IMR-90 (cell line): ENCODE data around the gene AZU1.

Source experiments
- BHLHE40 ChIP-seq: fragments of 150-350 bp; IDR thresholded peaks from 2 replicates; pipeline ENCODE4 v1.6.1; 2016; ENCODE audit warnings: mild to moderate bottlenecking, low read depth, low read length
- CEBPB ChIP-seq: IDR thresholded peaks from 2 replicates; pipeline ENCODE4 v1.6.1; 2012; ENCODE audit warnings: low read depth, low read length, improper control_type of control experiment
- CHD1 ChIP-seq: IDR thresholded peaks from 2 replicates; pipeline ENCODE4 v1.6.1; 2012; ENCODE audit warnings: low read depth, low read length, improper control_type of control experiment
- CTCF ChIP-seq: conservative IDR thresholded peaks from 2 replicates; pipeline ENCODE4 v1.5.1; 2012; ENCODE audit warnings: mild to moderate bottlenecking, low read depth, low read length, improper control_type of control experiment
- FOS ChIP-seq: fragments of 150-350 bp; IDR thresholded peaks from 2 replicates; pipeline ENCODE4 v1.6.1; 2016; ENCODE audit warnings: low read depth, low read length
- MAFK ChIP-seq: IDR thresholded peaks from 2 replicates; pipeline ENCODE4 v1.6.1; 2012; ENCODE audit warnings: low read depth, low read length, improper control_type of control experiment
- MAZ ChIP-seq: IDR thresholded peaks from 2 replicates; pipeline ENCODE4 v1.6.1; 2012; ENCODE audit warnings: low read depth, mild to moderate bottlenecking, low read length, improper control_type of control experiment, moderate library complexity, borderline replicate concordance
- MXI1 ChIP-seq: IDR thresholded peaks from 2 replicates; pipeline ENCODE4 v1.6.1; 2012; ENCODE audit warnings: low read depth, mild to moderate bottlenecking, low read length, moderate library complexity, borderline replicate concordance
- NFE2L2 ChIP-seq: fragments of 150-350 bp; IDR thresholded peaks from 2 replicates; pipeline ENCODE4 v1.6.1; 2016; ENCODE audit warnings: low read depth, mild to moderate bottlenecking, low read length
- POLR2A ChIP-seq: IDR thresholded peaks from 2 replicates; pipeline ENCODE4 v1.6.1; 2012; ENCODE audit warnings: mild to moderate bottlenecking, low read depth, low read length
- RAD21 ChIP-seq: IDR thresholded peaks from 2 replicates; pipeline ENCODE4 v1.6.1; 2012; ENCODE audit warnings: low read length, improper control_type of control experiment
- RFX5 ChIP-seq: IDR thresholded peaks from 2 replicates; pipeline ENCODE4 v1.8.0; 2012; ENCODE audit warnings: low read depth, mild to moderate bottlenecking, low read length, moderate library complexity
- SMC3 ChIP-seq: fragments of 150-350 bp; IDR thresholded peaks from 2 replicates; pipeline ENCODE4 v1.6.1; 2016; ENCODE audit warnings: low read depth, mild to moderate bottlenecking, antibody characterized with exemption, low read length, moderate library complexity
- USF2 ChIP-seq: fragments of 150-350 bp; IDR thresholded peaks from 2 replicates; pipeline ENCODE4 v1.6.1; 2017; ENCODE audit warnings: mild to moderate bottlenecking, antibody characterized with exemption, low read length, low read depth

GRCh38 chr19:791007-791566, 36.5 kb upstream of the AZU1 start:
- TF ChIP-seq CHD1, result no peak
- no peak for TF ChIP-seq CTCF
- no peak for TF ChIP-seq MAFK
- TF ChIP-seq POLR2A, result no peak
- no peak for TF ChIP-seq RAD21
- no peak for TF ChIP-seq MAZ
- no peak for TF ChIP-seq BHLHE40
- TF ChIP-seq RFX5, result no peak
- TF ChIP-seq CEBPB, result no peak
- no peak for TF ChIP-seq MXI1
- TF ChIP-seq NFE2L2, result no peak
- TF ChIP-seq FOS, result no peak
- TF ChIP-seq SMC3, result no peak
- TF ChIP-seq USF2, result no peak
